ENCODE results near the gene NFATC2.

Gene NFATC2

DNA sequence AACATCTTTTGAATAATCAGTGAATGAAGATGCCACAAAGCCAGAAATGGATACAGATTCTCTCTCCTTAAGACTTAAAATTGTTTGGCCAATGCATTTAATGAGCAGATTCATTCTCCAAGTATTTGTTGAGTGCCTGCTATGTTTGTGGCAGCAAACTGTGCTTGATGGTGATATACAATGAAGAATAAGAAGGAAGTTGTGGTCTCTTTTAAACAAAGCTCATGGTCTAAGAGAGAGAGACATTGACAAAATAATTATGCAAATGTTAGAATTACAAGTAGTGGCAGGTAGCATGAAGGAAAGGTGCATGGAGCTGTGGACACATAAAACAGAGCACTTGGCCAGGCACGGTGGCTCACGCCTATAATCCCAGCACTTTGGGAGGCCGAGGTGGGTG, 28.3 kb downstream of the NFATC2 start:
- no peak overlapping the region for H3K4me3 ChIP-seq (ENCODE audit: low read depth, low read length)
- TF ChIP-seq, protein P1, sequence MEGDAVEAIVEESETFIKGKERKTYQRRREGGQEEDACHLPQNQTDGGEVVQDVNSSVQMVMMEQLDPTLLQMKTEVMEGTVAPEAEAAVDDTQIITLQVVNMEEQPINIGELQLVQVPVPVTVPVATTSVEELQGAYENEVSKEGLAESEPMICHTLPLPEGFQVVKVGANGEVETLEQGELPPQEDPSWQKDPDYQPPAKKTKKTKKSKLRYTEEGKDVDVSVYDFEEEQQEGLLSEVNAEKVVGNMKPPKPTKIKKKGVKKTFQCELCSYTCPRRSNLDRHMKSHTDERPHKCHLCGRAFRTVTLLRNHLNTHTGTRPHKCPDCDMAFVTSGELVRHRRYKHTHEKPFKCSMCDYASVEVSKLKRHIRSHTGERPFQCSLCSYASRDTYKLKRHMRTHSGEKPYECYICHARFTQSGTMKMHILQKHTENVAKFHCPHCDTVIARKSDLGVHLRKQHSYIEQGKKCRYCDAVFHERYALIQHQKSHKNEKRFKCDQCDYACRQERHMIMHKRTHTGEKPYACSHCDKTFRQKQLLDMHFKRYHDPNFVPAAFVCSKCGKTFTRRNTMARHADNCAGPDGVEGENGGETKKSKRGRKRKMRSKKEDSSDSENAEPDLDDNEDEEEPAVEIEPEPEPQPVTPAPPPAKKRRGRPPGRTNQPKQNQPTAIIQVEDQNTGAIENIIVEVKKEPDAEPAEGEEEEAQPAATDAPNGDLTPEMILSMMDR (IDR thresholded peaks at IDR 0.05; ENCODE audit: borderline replicate concordance, insufficient read depth, low read depth, low read length) = no peak

DNA sequence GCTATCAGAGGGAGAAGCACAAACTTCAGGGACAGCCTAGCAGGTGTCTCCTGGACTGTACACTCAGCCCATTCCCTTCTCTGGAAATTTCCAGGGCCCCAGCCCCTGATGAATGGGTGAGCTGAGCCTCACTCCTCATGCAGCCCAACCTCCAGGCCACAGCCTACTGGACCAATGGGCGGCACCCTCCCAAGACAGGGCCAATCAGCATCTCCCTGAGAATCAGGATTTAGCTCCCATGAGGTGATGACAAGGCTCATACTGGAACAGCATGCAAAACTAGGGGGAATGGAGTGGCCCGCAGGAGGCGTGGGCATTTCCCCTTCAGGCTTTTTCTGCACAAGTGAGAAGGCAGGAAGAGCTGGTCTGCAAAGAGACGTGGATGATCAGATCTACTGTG, 29.0 kb downstream of the NFATC2 start:
- TF ChIP-seq, protein P1 (IDR thresholded peaks at IDR 0.05; ENCODE audit: borderline replicate concordance, insufficient read depth, low read depth, low read length) = no peak
- H3K4me3 ChIP-seq (ENCODE audit: low read depth, low read length) = no peak overlapping the region

DNA sequence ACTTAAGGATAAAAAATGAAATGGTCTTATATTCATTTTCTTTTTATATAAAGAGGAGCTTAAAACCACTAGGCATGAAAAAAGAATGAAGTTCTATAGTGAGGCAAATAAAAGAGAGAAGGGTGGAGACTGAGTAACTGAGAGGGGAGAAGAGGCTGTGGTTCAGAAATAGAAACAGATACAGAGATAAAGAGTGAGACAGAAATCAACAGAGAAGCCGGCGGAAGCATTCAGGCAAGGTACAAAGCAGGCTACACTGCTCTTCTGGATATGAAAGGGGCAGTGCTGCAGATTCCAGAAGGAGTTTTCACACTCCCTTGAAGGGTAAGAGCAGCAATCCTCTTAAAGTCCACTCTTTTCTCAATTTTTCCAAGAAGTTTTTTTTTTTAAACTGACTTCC, 29.9 kb downstream of the NFATC2 start:
- H3K4me3 ChIP-seq (ENCODE audit: low read depth, low read length) = no peak overlapping the region
- TF ChIP-seq, protein P1 (IDR thresholded peaks at IDR 0.05; ENCODE audit: borderline replicate concordance, insufficient read depth, low read depth, low read length) = no peak

DNA sequence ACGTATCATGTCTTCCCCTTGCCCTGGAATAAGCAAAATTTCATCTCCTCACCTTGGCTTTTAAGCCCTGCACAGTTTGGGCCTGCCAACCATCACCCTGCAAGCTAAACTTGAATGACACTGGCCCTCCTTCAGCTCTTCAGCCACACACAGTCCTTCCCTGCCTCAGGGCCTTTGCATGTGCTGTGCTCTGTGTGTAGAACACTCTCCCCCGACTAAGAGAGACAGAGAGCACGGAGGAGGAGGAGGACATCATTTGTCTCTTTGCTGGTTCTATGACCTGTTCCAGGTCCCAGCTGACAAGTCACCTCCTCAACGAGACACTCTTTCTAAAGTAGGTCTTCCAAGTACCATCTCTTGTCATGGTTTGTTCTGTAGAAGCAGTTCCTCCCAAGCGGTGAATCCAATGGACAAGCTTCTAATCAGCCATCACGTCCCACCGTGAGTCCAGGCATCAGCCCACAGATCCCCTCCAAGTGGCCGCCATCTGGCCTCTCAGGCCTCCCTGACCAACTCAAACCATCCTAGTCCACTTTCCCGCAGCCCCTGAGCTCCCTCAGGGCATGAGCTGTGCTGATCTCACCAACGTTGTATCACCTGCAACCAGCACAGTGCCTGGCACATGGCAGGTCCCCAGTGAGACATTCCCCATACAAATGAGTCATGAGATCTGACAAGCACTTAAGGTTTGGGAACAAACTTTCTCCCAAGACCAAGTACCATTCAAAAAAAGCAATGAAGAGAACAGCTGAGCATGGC, 30.5 kb downstream of the NFATC2 start:
- TF ChIP-seq, protein P1 (IDR thresholded peaks at IDR 0.05; ENCODE audit: borderline replicate concordance, insufficient read depth, low read depth, low read length) = no peak

DNA sequence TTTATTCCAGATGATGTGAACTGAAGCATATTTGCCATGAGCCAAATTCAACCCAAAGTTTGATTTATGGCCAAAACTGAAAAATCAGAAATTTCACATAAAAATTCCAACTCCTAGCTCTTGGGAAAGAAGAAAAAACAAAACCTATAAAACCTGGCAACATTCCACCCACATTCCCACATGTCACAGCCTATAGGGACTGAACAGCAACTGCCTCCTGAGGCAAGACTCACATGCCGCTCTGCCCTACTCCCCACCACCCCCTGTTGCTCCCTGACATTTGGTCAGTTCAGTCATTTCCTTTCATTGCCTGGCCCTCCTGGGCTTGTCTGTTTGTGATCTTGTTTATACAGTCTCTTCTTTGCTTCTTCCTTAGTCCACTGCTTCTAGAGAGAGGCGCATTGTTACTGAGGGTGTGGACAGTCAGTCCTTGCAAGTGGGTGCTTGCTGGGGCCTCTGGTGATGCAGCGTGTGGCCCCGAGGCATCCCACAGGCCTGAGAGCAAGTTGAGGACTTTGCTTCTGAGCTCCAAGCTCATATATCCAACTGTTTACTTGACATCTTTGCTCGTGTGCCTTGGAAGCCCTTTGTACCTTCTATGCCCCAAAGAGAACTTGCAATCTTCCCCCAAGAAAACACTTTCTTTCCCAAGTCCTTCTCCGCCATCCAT, 31.4 kb downstream of the NFATC2 start:
- TF ChIP-seq, protein P1 (IDR thresholded peaks at IDR 0.05; ENCODE audit: borderline replicate concordance, insufficient read depth, low read depth, low read length) = no peak
- H3K4me3 ChIP-seq (ENCODE audit: low read depth, low read length) = no peak overlapping the region

More for the DNA sequence above, 30.5 kb downstream of the NFATC2 start:
- no peak overlapping the region for H3K4me3 ChIP-seq (ENCODE audit: low read depth, low read length)

DNA sequence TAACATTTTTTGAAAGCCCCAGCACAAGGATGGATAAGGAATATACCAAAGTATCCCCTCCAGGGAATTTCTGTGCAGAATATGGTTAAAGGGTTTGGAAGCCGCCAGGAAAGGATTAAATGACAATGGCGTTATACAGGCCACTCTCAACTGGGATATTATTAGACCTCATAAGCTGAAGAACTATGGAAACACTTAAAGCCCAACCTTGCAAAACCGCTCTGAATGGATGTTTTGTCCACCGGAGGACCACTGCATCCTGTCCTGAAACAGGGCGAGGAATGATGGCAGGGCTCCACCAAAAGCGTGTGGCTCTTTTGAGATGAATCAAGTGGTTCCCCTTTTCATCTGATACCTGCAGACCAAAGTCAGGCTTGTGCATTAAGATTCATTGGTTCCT, 32.4 kb downstream of the NFATC2 start:
- no peak overlapping the region for H3K4me3 ChIP-seq (ENCODE audit: low read depth, low read length)
- TF ChIP-seq, protein P1 (IDR thresholded peaks at IDR 0.05; ENCODE audit: borderline replicate concordance, insufficient read depth, low read depth, low read length) = no peak

DNA sequence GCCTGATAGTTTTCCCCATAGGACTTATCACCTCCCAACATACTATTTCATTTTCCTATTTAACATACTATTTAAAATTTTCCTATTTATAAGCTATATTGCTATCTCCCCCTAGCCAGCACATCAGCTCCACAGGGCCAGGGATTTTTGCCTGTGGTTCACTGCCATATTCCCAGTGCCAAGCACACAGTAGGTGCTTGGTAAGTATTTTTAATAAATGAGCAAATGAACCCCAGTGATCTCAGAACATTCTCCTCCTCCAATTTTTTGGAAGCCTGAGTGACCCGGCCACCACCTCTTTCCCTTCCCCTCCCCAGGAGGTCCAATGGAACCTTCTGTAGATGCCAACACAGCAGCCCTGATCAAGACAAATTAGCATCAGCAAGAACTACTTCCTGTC, 33.3 kb downstream of the NFATC2 start:
- TF ChIP-seq, protein P1 (IDR thresholded peaks at IDR 0.05; ENCODE audit: borderline replicate concordance, insufficient read depth, low read depth, low read length) = no peak
- no peak overlapping the region for H3K4me3 ChIP-seq (ENCODE audit: low read depth, low read length)

All from GM12875 (cell line).